H1 (cell line): ENCODE results near the gene TSNAXIP1. TPM values are rescaled to one million over a fixed set of nuclear protein-coding genes. Genes with fewer than 3 reads are reported as not detected.

ENCODE experiments used
- CTCF ChIA-PET: fragments of 300-600 bp; sonication (Branson Sonifier 250); formaldehyde crosslinking; loops from one replicate; lab custom pipeline; 2021; ENCODE audit not compliant: partially characterized antibody; lab: Charles Lee
- POLR2A ChIA-PET: fragments of 300-600 bp; sonication (Branson Sonifier 250); formaldehyde crosslinking; loops from one replicate; lab custom pipeline; 2021; ENCODE audit warnings: inconsistent platforms; ENCODE audit not compliant: partially characterized antibody; lab: Charles Lee
- DNase-seq, 2 experiments: peaks; one replicate each; pipeline versions ENCODE4 v3.0.0 to v3.0.0-alpha.2; 2010 to 2022; ENCODE audit warnings: low spot score in 2 of 2, low read depth in 1 of 2, mixed read lengths in 1 of 2
- FAIRE-seq: peaks from 2 replicates; lab custom pipeline; 2011; peaks lifted over from hg19 to GRCh38; lab: Jason Lieb, UNC
- H2AFZ ChIP-seq: 2 replicates; pipeline ENCODE4 v1.8.1; 2012; ENCODE audit warnings: low read length, inconsistent platforms
- H2AK5ac ChIP-seq: 2 replicates; pipeline ENCODE4 v1.6.1; 2013; ENCODE audit warnings: low read depth, low read length
- H2BK120ac ChIP-seq: replicated peaks from 2 replicates; pipeline ENCODE3; 2013; ENCODE audit warnings: low read depth, low read length, inconsistent platforms
- H2BK12ac ChIP-seq: 2 replicates; pipeline ENCODE4 v1.6.1; 2013; ENCODE audit warnings: low read depth, low read length
- H2BK15ac ChIP-seq: 2 replicates; pipeline ENCODE4 v1.6.1; 2013; ENCODE audit warnings: low read length
- H2BK20ac ChIP-seq: 2 replicates; pipeline ENCODE4 v1.6.1; 2013; ENCODE audit warnings: low read length
- H2BK5ac ChIP-seq: 2 replicates; pipeline ENCODE4 v1.6.1; 2013; ENCODE audit warnings: low read depth, low read length
- H3K14ac ChIP-seq: 2 replicates; pipeline ENCODE4 v1.6.1; 2013; ENCODE audit warnings: inconsistent platforms; ENCODE audit not compliant: insufficient read length
- H3K18ac ChIP-seq: 2 replicates; pipeline ENCODE4 v1.6.1; 2013; ENCODE audit warnings: low read length; ENCODE audit errors: extremely low read depth
- H3K23ac ChIP-seq: 2 replicates; pipeline ENCODE4 v1.6.1; 2013; ENCODE audit warnings: inconsistent platforms; ENCODE audit not compliant: insufficient read length
- H3K23me2 ChIP-seq: 2 replicates; pipeline ENCODE4 v1.6.1; 2013; ENCODE audit warnings: low read depth, low read length
- H3K27ac ChIP-seq: 2 replicates; pipeline ENCODE4 v1.6.1; 2011; ENCODE audit warnings: low read depth, low read length, inconsistent platforms
- H3K27me3 ChIP-seq, 4 experiments: replicated peaks in 1 of 4; 1 replicate in 1 of 4; 2 replicates in 3 of 4; pipeline versions ENCODE4 v1.6.1 to v1.8.1; 2011 to 2013; ENCODE audit warnings: low read length in 3 of 4, mild to moderate bottlenecking in 3 of 4, inconsistent platforms in 2 of 4, mixed read lengths in 2 of 4, moderate library complexity in 1 of 4; ENCODE audit not compliant: control insufficient read depth in 3 of 4, insufficient read depth in 3 of 4; ENCODE audit errors: extremely low read depth in 1 of 4
- H3K36me3 ChIP-seq, 4 experiments: 2 replicates each; pipeline versions ENCODE4 v1.6.1 to v1.8.1; 2011 to 2013; ENCODE audit warnings: mild to moderate bottlenecking in 4 of 4, low read length in 3 of 4, moderate library complexity in 2 of 4, control low read depth in 1 of 4, inconsistent platforms in 1 of 4; ENCODE audit not compliant: insufficient read depth in 4 of 4, control insufficient read depth in 2 of 4
- H3K4ac ChIP-seq: replicated peaks from 2 replicates; pipeline ENCODE3; 2013; ENCODE audit warnings: low read length, low read depth, mixed read lengths, inconsistent platforms; ENCODE audit not compliant: insufficient read length
- H3K4me1 ChIP-seq, 4 experiments: replicated peaks in 1 of 4; 1 replicate in 1 of 4; 2 replicates in 3 of 4; pipeline versions ENCODE4 v1.6.1 to v1.8.1; 2011 to 2013; ENCODE audit warnings: low read length in 3 of 4, inconsistent platforms in 2 of 4, mixed read lengths in 1 of 4; ENCODE audit not compliant: insufficient read depth in 4 of 4, control insufficient read depth in 3 of 4
- H3K4me2 ChIP-seq, 2 experiments: 2 replicates each; pipeline versions ENCODE4 v1.6.1 to v1.8.1; 2011 to 2013; ENCODE audit warnings: low read depth in 2 of 2, low read length in 2 of 2, control low read depth in 1 of 2, inconsistent platforms in 1 of 2, mild to moderate bottlenecking in 1 of 2; ENCODE audit not compliant: insufficient read depth in 1 of 2
- H3K4me3 ChIP-seq, 4 experiments: fragments of 200-600, 300-600 bp in 1 of 4; sonication (generic), shearing (Covaris generic), sonication (Bioruptor Twin) in 1 of 4; 2 replicates each; pipeline versions ENCODE4 v1.5.1 to v1.8.1; 2011 to 2016; ENCODE audit warnings: low read length in 4 of 4, low read depth in 3 of 4, control low read depth in 2 of 4, inconsistent platforms in 2 of 4, mild to moderate bottlenecking in 2 of 4, mixed read lengths in 1 of 4, moderate library complexity in 1 of 4; ENCODE audit not compliant: insufficient read depth in 2 of 4; ENCODE audit errors: extremely low read depth in 1 of 4
- H3K56ac ChIP-seq: replicated peaks from 2 replicates; pipeline ENCODE3; 2013; ENCODE audit warnings: low read depth, mild to moderate bottlenecking, mixed read lengths, low read length, inconsistent platforms; ENCODE audit not compliant: insufficient read length
- H3K79me1 ChIP-seq: 2 replicates; pipeline ENCODE4 v1.6.1; 2013; ENCODE audit warnings: low read depth, low read length, control low read depth
- H3K79me2 ChIP-seq, 2 experiments: 2 replicates each; pipeline versions ENCODE4 v1.6.1 to v1.8.1; 2012 to 2013; ENCODE audit warnings: low read length in 2 of 2, mild to moderate bottlenecking in 2 of 2, inconsistent platforms in 1 of 2; ENCODE audit not compliant: insufficient read depth in 2 of 2, control insufficient read depth in 1 of 2
- H3K9ac ChIP-seq, 4 experiments: replicated peaks in 1 of 4; 1 replicate in 1 of 4; 2 replicates in 3 of 4; pipeline versions ENCODE4 v1.6.1 to v1.8.1; 2011 to 2013; ENCODE audit warnings: low read depth in 3 of 4, low read length in 3 of 4, control low read depth in 2 of 4, mild to moderate bottlenecking in 2 of 4, moderate library complexity in 2 of 4, inconsistent platforms in 1 of 4; ENCODE audit errors: extremely low read depth in 1 of 4
- H3K9me3 ChIP-seq, 2 experiments: 2 replicates each; pipeline versions ENCODE4 v1.6.1 to v1.8.1; 2012 to 2013; ENCODE audit warnings: mild to moderate bottlenecking in 2 of 2, moderate library complexity in 2 of 2, control low read depth in 1 of 2, inconsistent platforms in 1 of 2, low read depth in 1 of 2, low read length in 1 of 2, mixed read lengths in 1 of 2; ENCODE audit not compliant: insufficient read depth in 2 of 2
- H4K20me1 ChIP-seq, 2 experiments: replicated peaks in 1 of 2; 2 replicates each; pipeline versions ENCODE3 to v1.8.1; 2011 to 2013; ENCODE audit warnings: inconsistent platforms in 2 of 2, low read length in 2 of 2, mild to moderate bottlenecking in 1 of 2; ENCODE audit not compliant: insufficient read depth in 2 of 2, control insufficient read depth in 1 of 2
- H4K5ac ChIP-seq: 2 replicates; pipeline ENCODE4 v1.6.1; 2013; ENCODE audit warnings: low read length, low read depth, mixed read lengths, inconsistent platforms; ENCODE audit not compliant: insufficient read length
- H4K8ac ChIP-seq: 2 replicates; pipeline ENCODE4 v1.8.0; 2013; ENCODE audit warnings: mild to moderate bottlenecking, moderate library complexity, low read length, inconsistent platforms; ENCODE audit not compliant: insufficient read depth; ENCODE audit errors: extremely low read depth
- H4K91ac ChIP-seq: replicated peaks from 2 replicates; pipeline ENCODE3; 2013; ENCODE audit warnings: low read length, mixed read lengths, inconsistent platforms; ENCODE audit not compliant: insufficient read length
- RAD21 ChIP-seq, 2 experiments: IDR thresholded peaks in 1 of 2; conservative IDR thresholded peaks in 1 of 2; 2 replicates each; pipeline ENCODE4 v1.6.1; 2011; ENCODE audit warnings: low read depth in 2 of 2, low read length in 2 of 2, improper control_type of control experiment in 1 of 2, inconsistent platforms in 1 of 2, mild to moderate bottlenecking in 1 of 2, moderate library complexity in 1 of 2
- TEAD4 ChIP-seq: IDR thresholded peaks from 2 replicates; pipeline ENCODE4 v1.6.1; 2012; ENCODE audit warnings: low read depth, low read length, inconsistent platforms, mixed read lengths
- WGBS, 2 experiments: shearing (Covaris generic) in 1 of 2; methylation state at CpG; one replicate each; pipeline versions ENCODE4 v1.1.6 to v1.1.7; 2013 to 2015; ENCODE audit warnings: low lambda C conversion rate in 2 of 2, mixed read lengths in 2 of 2, inconsistent platforms in 1 of 2, low coverage in 1 of 2, missing lambda C conversion rate in 1 of 2; ENCODE audit not compliant: insufficient replicate concordance in 2 of 2, insufficient coverage in 1 of 2, insufficient read length in 1 of 2; ENCODE audit errors: extremely low coverage in 1 of 2, missing lambda C conversion rate in 1 of 2; 5-methylcytosine and 5-hydroxymethylcytosine counted together
- polyA plus RNA-seq, 7 experiments: library from polyadenylated mRNA; depleted of rRNA in 3 of 7; stranded (reverse) in 5 of 7; unstranded in 2 of 7; fragments of >200 nt in 5 of 7; fragments of 200-250 nt in 2 of 7; gene quantifications; 1 replicate in 5 of 7; 2 replicates in 1 of 7; 4 replicates in 1 of 7; pipeline versions ENCODE4 v1.2.1 to v1.2.3, GENCODE V29; 2011 to 2013; ENCODE audit warnings: missing spikeins in 2 of 7, mixed read lengths in 2 of 7
- total RNA-seq: library from RNA; stranded (reverse); fragmentation: NEBNext Ultra II Directional; extraction: Animal tissue kit (Norgen Biotek cat#: 25700); gene quantifications from 2 replicates; pipeline ENCODE4 v1.2.1, GENCODE V29; 2021

The TSNAXIP1 gene
- total and polyA plus RNA-seq, 2 of the 8 experiments (the other 6 are each of a cell fraction or from before 2014, with no cell fraction given): 0.37 to 0.94 TPM

DNA sequence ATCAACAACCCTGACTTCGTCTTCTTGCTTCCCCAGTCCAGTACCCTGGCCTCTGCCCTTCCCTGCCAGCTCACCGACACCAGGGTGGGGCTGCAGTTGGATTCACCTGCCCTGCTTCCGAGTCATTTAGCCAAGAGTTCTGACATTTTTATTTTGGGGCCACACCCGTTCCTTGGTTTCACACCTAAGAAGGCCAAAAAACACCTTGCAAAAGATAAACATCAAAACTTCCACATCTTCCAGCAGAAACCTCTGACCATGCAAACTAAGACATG is 45.8 kb upstream of the TSNAXIP1 start:
- ChIA-PET CTCF (interaction anchor here (0.8 to 1.1 kb wide), 2 partner anchors 47 to 55 kb away, joined by 3 to 4 read pairs; no protein-coding TSS in a partner anchor), POLR2A (no interaction called here)
- Histone ChIP-seq H4K20me1 (peaks cover 0 to 22% of the 10 kb centered on the region in 2 experiments), H2BK5ac (no peak overlapping the region), H3K56ac (no peak overlapping the region), H3K79me2 (no peaks in the 10 kb centered on the region), H3K23me2 (no peaks in the 10 kb centered on the region), H3K27me3 (no peaks in the 10 kb centered on the region), H2BK120ac (no peak overlapping the region), H3K79me1 (peaks cover 3% of the 10 kb centered on the region; the same call in 1 of the 2 replicates), H3K9ac (no peak overlapping the region), H3K36me3 (no peaks in the 10 kb centered on the region), H2BK12ac (no peak overlapping the region), H3K4me3 (no peak overlapping the region), H3K4me1 (no peaks in the 10 kb centered on the region), H2BK15ac (no peak overlapping the region), H4K5ac (no peak overlapping the region), H3K14ac (no peak overlapping the region), H3K23ac (no peak overlapping the region), H4K91ac (no peak overlapping the region), H2AFZ (no peak overlapping the region), H2AK5ac (no peak overlapping the region), H4K8ac (no peak overlapping the region), H3K18ac (no peak overlapping the region), H3K4me2 (no peak overlapping the region), H2BK20ac (no peak overlapping the region), H3K9me3 (no peaks in the 10 kb centered on the region), H3K27ac (no peak overlapping the region), H3K4ac (no peak overlapping the region)
- 87% methylated on average over 4 of the region's 4 CpGs; no CpG with 5 or more reads in 1 of the 2 experiments for WGBS, 2 experiments
- no peak for FAIRE-seq
- no peak for TF ChIP-seq TEAD4
- no peak for TF ChIP-seq RAD21 (IDR thresholded peaks at IDR 0.05 in 1 of 2, conservative IDR thresholded peaks at IDR 0.05 in 1 of 2; ENCODE audit: low read depth in 2 of 2, low read length in 2 of 2)
- no peak for DNase-seq
